GM21390 (cell line): ENCODE measurements around the gene FHIP2A.
"Not testable (repeated sequence)": the region's sequence is repeated elsewhere in the genome, so short reads cannot be mapped to it uniquely, and the experiment has no call there.

Source experiments
- ATAC-seq: cut with Tn5 transposase; IDR thresholded peaks from one replicate; pipeline ENCODE4 v1.9.1; 2021; ENCODE audit not compliant: unreplicated experiment

FHIP2A gene

GRCh38 chr10:114811862-114812261, 9.7 kb upstream of the FHIP2A start:
- no peak for ATAC-seq

- no peak for ATAC-seq
These were observed 5.8 kb upstream of the FHIP2A start for GRCh38 chr10:114815791-114816190.

- ATAC-seq, result no peak
These were observed 5.3 kb upstream of the FHIP2A start for GRCh38 chr10:114816308-114816707.

- ATAC-seq, result no peak
These were observed 2.3 kb upstream of the FHIP2A start for GRCh38 chr10:114819322-114819721.

- ATAC-seq, result peak; percentile 35
These were observed 399 bp downstream of the FHIP2A start for GRCh38 chr10:114821915-114822443.

- ATAC-seq, result peak; percentile 17
These were observed 980 bp downstream of the FHIP2A start for GRCh38 chr10:114822444-114823076.

GRCh38 chr10:114823077-114823463, 1.5 kb downstream of the FHIP2A start:
- no peak for ATAC-seq

GRCh38 chr10:114824391-114824790, 2.8 kb downstream of the FHIP2A start:
- ATAC-seq, result no peak

GRCh38 chr10:114825513-114826253, 4.1 kb downstream of the FHIP2A start:
- peak; percentile 46 for ATAC-seq

GRCh38 chr10:114829160-114829909, 7.8 kb downstream of the FHIP2A start:
- no peak for ATAC-seq

- ATAC-seq, result no peak
These were observed 9.7 kb downstream of the FHIP2A start for GRCh38 chr10:114831186-114831867.

GRCh38 chr10:114837690-114838089, 16.1 kb downstream of the FHIP2A start:
- no peak for ATAC-seq

- no peak for ATAC-seq
These were observed 18.3 kb downstream of the FHIP2A start for GRCh38 chr10:114839901-114840300.

GRCh38 chr10:114845978-114846693, 24.6 kb downstream of the FHIP2A start:
- ATAC-seq, result no peak

GRCh38 chr10:114847517-114847916, 25.9 kb downstream of the FHIP2A start:
- not testable (repeated sequence) for ATAC-seq

GRCh38 chr10:114849674-114850073, 28.1 kb downstream of the FHIP2A start:
- ATAC-seq, result no peak

- no peak for ATAC-seq
These were observed 28.5 kb downstream of the FHIP2A start for GRCh38 chr10:114850126-114850525.

GRCh38 chr10:114851336-114851735, 29.8 kb downstream of the FHIP2A start:
- ATAC-seq, result no peak

- no peak for ATAC-seq
These were observed 30.6 kb downstream of the FHIP2A start for GRCh38 chr10:114852197-114852596.

GRCh38 chr10:114854906-114855305, 33.3 kb downstream of the FHIP2A start:
- no peak for ATAC-seq
